MG63 (cell line): Measurements from ENCODE around the gene APBB1IP. TPM values are rescaled to one million over a fixed set of nuclear protein-coding genes. Genes with fewer than 3 reads are reported as not detected.
"Not testable (repeated sequence)": the region's sequence is repeated elsewhere in the genome, so short reads cannot be mapped to it uniquely, and the experiment has no call there.

Experiments used
- DNase-seq: peaks from one replicate; pipeline ENCODE4 v3.0.0-alpha.2; 2020
- H3K27me3 ChIP-seq: fragments of 250-450 bp; sonication (Bioruptor Pico); 2 replicates; pipeline ENCODE4 v1.5.1; 2020; ENCODE audit warnings: mild to moderate bottlenecking, moderate library complexity
- H3K36me3 ChIP-seq: fragments of 250-450 bp; sonication (Bioruptor Pico); 2 replicates; pipeline ENCODE4 v1.5.1; 2020; ENCODE audit warnings: mild to moderate bottlenecking, moderate library complexity
- H3K4me3 ChIP-seq: fragments of 250-450 bp; sonication (Bioruptor Pico); 2 replicates; pipeline ENCODE4 v1.5.1; 2020; ENCODE audit warnings: mild to moderate bottlenecking, moderate library complexity
- H3K9me3 ChIP-seq: fragments of 250-450 bp; sonication (Bioruptor Pico); 2 replicates; pipeline ENCODE4 v1.5.1; 2020; ENCODE audit warnings: mild to moderate bottlenecking, moderate library complexity
- total RNA-seq: library from RNA; depleted of rRNA; stranded (reverse); fragments of >200 nt; shearing (Covaris generic); gene quantifications from 2 replicates; pipeline ENCODE4 v1.2.3, GENCODE V29; 2014; ENCODE audit warnings: low replicate concordance

The APBB1IP gene
- total RNA-seq, 1 experiment from 2014 or later = not detected

DNA sequence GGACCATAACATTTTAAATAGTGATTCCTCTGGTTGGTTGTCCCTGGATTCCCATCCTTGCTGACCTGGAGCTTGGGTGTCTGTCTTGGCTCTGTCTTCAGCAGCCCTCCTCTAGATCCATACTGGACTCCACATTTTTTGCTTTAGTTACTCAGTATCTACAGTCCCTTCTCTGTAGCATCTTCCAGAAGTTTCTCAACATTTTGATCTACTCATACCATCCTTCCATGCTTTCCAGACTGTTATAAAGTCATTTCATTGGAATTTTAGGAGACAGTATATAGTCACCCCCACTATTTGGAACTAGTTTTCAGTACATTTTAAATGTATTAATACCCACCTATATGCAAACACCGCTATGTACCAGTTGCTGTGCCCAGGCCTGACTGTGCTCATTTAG is 25.8 kb downstream of the APBB1IP start:
- no peak overlapping the region for H3K4me3 ChIP-seq
- DNase-seq = no peak
- H3K36me3 ChIP-seq = no peaks in the 10 kb centered on the region
- H3K9me3 ChIP-seq = no peaks in the 10 kb centered on the region; the same call in 1 of the 2 replicates
- no peaks in the 10 kb centered on the region for H3K27me3 ChIP-seq

- H3K36me3 ChIP-seq = no peaks in the 10 kb centered on the region
- DNase-seq = no peak
- H3K27me3 ChIP-seq = no peaks in the 10 kb centered on the region
- H3K4me3 ChIP-seq = no peak overlapping the region
- no peaks in the 10 kb centered on the region for H3K9me3 ChIP-seq
These were observed 26.6 kb downstream of the APBB1IP start for GRCh38 chr10:26464632-26465280.

DNA sequence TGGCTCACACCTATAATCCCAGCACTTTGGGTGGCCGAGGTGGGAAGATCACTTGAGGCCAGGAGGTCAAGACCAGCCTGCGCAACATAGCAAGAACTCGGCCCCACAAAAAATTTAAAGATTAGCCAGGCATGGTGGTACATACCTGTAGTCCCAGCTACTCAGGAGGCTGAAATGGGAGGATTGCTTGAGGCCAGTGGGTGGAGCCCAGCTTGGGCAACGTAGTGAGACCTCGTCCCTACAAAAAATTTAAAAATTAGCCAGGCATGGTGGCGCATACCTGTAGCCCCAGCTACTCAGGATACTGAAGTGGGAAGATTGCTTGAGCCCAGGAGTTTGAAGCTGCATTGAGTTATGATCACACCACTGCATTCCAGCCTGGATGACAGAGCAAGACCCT is 28.4 kb downstream of the APBB1IP start:
- not testable (repeated sequence) for H3K4me3 ChIP-seq, H3K27me3 ChIP-seq, H3K9me3 ChIP-seq, H3K36me3 ChIP-seq, DNase-seq

DNA sequence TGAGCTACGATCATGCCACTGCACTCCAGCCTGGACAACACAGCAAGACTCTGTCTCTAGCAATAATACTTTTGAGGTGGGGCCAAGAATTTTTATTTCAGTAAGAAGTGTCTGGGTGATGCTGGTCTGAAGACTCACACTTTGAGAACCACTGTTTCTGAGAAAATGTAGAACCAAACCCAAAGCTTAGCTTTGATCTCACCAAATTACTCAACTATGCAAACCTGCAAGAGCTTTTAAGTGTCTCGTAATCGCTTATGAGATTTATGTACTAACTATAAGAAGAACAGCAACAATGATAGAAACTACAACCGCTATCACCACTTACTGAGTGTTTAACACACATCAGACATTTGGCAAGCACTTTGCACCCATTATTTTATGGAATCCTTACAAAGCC is 29.5 kb downstream of the APBB1IP start:
- Histone ChIP-seq H3K9me3 (no peaks in the 10 kb centered on the region), H3K36me3 (no peaks in the 10 kb centered on the region), H3K4me3 (no peak overlapping the region), H3K27me3 (no peaks in the 10 kb centered on the region)
- no peak for DNase-seq

- no peak for DNase-seq
- Histone ChIP-seq H3K9me3 (no peaks in the 10 kb centered on the region), H3K4me3 (no peak overlapping the region), H3K36me3 (no peaks in the 10 kb centered on the region), H3K27me3 (no peaks in the 10 kb centered on the region)
These were observed 30.1 kb downstream of the APBB1IP start for GRCh38 chr10:26468291-26468690.

DNA sequence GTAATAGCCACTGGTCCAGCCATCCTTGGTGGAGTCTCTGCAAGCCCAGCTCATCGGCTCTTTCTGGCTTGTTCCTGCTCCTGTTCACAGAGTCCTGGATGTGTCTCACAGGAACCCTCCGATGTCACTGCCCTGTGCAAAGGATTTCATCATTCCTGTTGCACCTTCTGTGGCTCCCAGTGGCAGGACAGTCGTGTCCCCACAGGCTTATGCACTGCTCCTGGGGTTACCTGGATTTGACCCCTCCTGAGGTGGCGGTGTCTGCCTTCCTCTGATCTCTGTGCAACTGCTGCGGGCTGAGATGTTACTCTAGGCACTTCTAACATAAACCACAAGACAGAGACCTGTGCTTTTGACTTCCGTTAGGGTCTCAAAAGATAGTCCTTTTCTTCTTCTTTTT is 30.6 kb downstream of the APBB1IP start:
- Histone ChIP-seq H3K36me3 (no peaks in the 10 kb centered on the region), H3K4me3 (no peak overlapping the region), H3K27me3 (no peaks in the 10 kb centered on the region), H3K9me3 (no peaks in the 10 kb centered on the region)
- DNase-seq = no peak

GRCh38 chr10:26472492-26472778 is 34.3 kb downstream of the APBB1IP start:
- Histone ChIP-seq H3K27me3 (no peaks in the 10 kb centered on the region), H3K9me3 (no peaks in the 10 kb centered on the region), H3K36me3 (no peaks in the 10 kb centered on the region), H3K4me3 (no peak overlapping the region)
- no peak for DNase-seq

- no peaks in the 10 kb centered on the region for H3K9me3 ChIP-seq
- H3K27me3 ChIP-seq = no peaks in the 10 kb centered on the region
- H3K36me3 ChIP-seq = no peaks in the 10 kb centered on the region
- no peak overlapping the region for H3K4me3 ChIP-seq
- no peak for DNase-seq
These were observed 35.9 kb downstream of the APBB1IP start for GRCh38 chr10:26474026-26474425.

DNA sequence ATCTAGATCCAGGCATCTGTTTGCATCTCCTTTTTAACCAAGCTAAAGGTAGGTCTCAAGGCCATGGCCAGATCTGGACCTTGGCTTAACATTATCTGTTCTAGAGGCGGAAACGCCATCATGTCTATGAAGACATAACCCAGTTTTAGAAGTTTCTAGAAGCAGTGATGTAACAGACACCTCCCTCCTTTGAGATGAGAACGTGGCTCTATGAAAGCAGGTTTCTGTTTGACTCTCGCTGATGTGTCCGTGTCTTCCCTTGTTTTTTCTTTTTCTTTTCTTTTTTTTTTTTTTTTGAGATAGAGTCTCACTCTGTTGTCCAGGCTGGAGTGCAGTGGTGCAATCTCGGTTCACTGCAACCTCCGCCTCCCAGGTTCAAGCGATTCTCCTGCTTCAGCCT is 36.7 kb downstream of the APBB1IP start:
- not testable (repeated sequence) for H3K9me3 ChIP-seq, DNase-seq, H3K36me3 ChIP-seq, H3K4me3 ChIP-seq, H3K27me3 ChIP-seq

- H3K4me3 ChIP-seq = no peak overlapping the region
- H3K27me3 ChIP-seq = no peaks in the 10 kb centered on the region
- DNase-seq = no peak
- no peaks in the 10 kb centered on the region for H3K36me3 ChIP-seq
- no peaks in the 10 kb centered on the region for H3K9me3 ChIP-seq
These were observed 37.2 kb downstream of the APBB1IP start for GRCh38 chr10:26475386-26475785.

DNA sequence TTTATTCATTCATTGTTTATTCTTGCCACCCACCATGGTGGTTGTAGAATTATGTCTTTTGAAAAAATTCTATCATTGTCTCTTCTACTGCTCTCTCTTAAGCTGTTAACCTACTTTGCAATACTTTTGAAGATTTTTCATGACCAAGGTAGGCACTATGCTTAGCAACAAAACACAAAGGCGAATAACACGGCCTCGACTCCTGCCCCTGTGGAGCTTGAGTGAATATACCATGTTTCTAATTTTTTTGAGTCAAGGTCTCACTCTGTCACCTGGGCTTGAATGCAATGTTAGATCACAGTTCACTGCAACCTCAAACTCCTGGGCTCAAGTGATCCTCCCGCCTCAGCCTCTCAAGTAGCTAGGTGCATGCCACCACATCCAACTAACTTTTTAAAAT is 39.4 kb downstream of the APBB1IP start:
- H3K36me3 ChIP-seq = no peaks in the 10 kb centered on the region
- H3K9me3 ChIP-seq = no peaks in the 10 kb centered on the region
- DNase-seq = no peak

GRCh38 chr10:26478061-26478460 is 39.9 kb downstream of the APBB1IP start:
- Histone ChIP-seq H3K36me3 (no peaks in the 10 kb centered on the region), H3K4me3 (no peak overlapping the region), H3K27me3 (no peaks in the 10 kb centered on the region), H3K9me3 (no peaks in the 10 kb centered on the region)
- DNase-seq = no peak

More for the DNA sequence above, 39.4 kb downstream of the APBB1IP start:
- Histone ChIP-seq H3K27me3 (no peaks in the 10 kb centered on the region), H3K4me3 (no peak overlapping the region)

GRCh38 chr10:26479766-26480492 is 41.8 kb downstream of the APBB1IP start:
- Histone ChIP-seq H3K9me3 (no peaks in the 10 kb centered on the region), H3K4me3 (no peak overlapping the region), H3K36me3 (no peaks in the 10 kb centered on the region), H3K27me3 (no peaks in the 10 kb centered on the region)
- no peak for DNase-seq

GRCh38 chr10:26481315-26481692 is 43.2 kb downstream of the APBB1IP start:
- H3K36me3 ChIP-seq = no peaks in the 10 kb centered on the region
- H3K9me3 ChIP-seq = no peaks in the 10 kb centered on the region
- DNase-seq = no peak
- no peak overlapping the region for H3K4me3 ChIP-seq
- H3K27me3 ChIP-seq = no peaks in the 10 kb centered on the region

DNA sequence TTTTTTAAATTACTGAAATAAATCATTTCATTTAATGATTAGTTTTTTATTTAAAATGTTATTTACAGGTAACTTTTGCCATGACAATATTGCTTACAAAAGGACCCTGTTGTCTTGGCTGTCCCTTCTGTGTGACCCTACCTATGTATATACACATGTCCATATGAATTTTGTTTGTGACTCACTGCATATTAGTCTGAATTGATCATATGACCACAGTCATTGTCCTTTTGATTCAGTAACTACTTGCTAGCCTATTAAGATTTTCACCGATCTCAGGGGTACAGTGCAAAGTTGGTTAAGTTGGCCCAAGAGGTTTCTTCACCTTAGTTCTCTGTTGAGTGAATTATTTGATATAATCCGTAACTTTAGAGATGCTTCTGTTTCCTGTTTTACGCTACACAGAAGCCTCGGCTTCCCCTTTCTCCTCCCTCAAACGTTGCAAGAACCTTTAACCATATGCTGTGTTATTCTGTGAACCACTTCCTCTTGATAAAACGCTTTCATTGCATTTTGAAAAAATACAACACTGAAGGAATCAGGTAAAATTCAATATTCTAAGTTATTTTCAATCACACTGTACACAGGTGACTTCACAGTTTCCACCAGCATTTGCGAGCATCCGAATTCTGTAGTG is 43.9 kb downstream of the APBB1IP start:
- no peak overlapping the region for H3K4me3 ChIP-seq
- no peaks in the 10 kb centered on the region for H3K27me3 ChIP-seq

GRCh38 chr10:26483554-26483953 is 45.4 kb downstream of the APBB1IP start:
- Histone ChIP-seq H3K27me3 (no peaks in the 10 kb centered on the region), H3K36me3 (no peaks in the 10 kb centered on the region), H3K9me3 (no peaks in the 10 kb centered on the region), H3K4me3 (no peak overlapping the region)
- DNase-seq = no peak

More for the DNA sequence above, 43.9 kb downstream of the APBB1IP start:
- Histone ChIP-seq H3K36me3 (no peaks in the 10 kb centered on the region), H3K9me3 (no peaks in the 10 kb centered on the region)
- no peak for DNase-seq

DNA sequence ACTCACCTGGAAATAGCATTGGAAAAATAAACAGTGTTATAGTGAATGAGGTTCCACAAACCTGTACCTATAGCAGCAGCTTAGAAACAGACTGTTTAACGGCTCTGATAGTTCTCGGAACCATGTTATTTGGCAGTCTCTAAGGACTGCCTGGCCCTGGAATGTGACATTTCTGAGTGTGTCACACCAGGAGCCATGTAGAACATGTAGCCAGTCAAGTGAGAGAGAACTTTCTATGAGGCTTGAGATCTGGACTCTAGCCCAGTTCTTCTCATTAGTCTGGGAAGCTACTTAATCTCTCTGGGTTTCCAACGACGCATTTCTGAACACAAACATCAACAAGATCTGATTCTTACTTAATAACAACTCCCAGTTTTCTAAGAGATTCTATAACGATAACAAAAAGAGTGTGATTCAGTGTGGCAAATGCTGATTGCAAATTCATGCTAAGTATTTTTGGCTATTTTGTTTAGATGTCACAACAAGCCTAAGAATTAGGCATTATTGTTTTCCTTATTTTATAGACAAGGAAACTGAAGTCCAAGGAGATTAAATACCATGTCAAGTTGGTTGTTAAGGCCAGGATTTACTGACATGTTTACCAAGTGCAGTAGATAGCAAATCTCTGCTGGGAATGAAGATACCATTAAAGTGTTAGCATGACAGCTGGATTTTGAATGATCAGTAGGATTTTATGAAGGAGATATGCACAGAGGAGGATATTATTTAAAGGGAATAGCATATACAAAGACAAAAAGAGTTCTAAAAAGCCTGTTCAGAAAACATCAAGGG is 47.2 kb downstream of the APBB1IP start:
- H3K9me3 ChIP-seq = no peaks in the 10 kb centered on the region
- no peak for DNase-seq
- H3K27me3 ChIP-seq = no peaks in the 10 kb centered on the region
- H3K4me3 ChIP-seq = no peak overlapping the region
- no peaks in the 10 kb centered on the region for H3K36me3 ChIP-seq
